ENCODE data around the gene CD7. TPM values are rescaled to one million over a fixed set of nuclear protein-coding genes. Genes with fewer than 3 reads are reported as not detected.

CD7 gene
- total and polyA plus RNA-seq, 9 donors = 0.22 to 1.4 (median 0.50) TPM

GRCh38 chr17:82302991-82303943 is 14.1 kb downstream of the CD7 start:
- 70% methylated on average over 22 of the region's 35 CpGs for WGBS (ENCODE audit: insufficient coverage)
- Histone ChIP-seq H3K4me3 (ENCODE audit: low read length) (no peak overlapping the region), H3K36me3 (ENCODE audit: control insufficient read depth, insufficient read depth, low read length) (no peaks in the 10 kb centered on the region), H3K27ac (ENCODE audit: low read length) (no peak overlapping the region), H3K9me3 (replicated peaks; ENCODE audit: control insufficient read depth, low read depth, low read length) (no peaks in the 10 kb centered on the region), H3K4me1 (ENCODE audit: control insufficient read depth, insufficient read depth, low read length) (peaks cover 31% of the 10 kb centered on the region), H3K27me3 (ENCODE audit: control insufficient read depth, insufficient read depth, low read length) (peaks cover 18% of the 10 kb centered on the region)
- DNase-seq = no peak

- Histone ChIP-seq H3K9me3 (replicated peaks; ENCODE audit: control insufficient read depth, low read depth, low read length) (no peaks in the 10 kb centered on the region), H3K4me3 (ENCODE audit: low read length) (no peak overlapping the region), H3K27ac (ENCODE audit: low read length) (no peak overlapping the region), H3K27me3 (ENCODE audit: control insufficient read depth, insufficient read depth, low read length) (peaks cover 16% of the 10 kb centered on the region), H3K4me1 (ENCODE audit: control insufficient read depth, insufficient read depth, low read length) (peaks cover 38% of the 10 kb centered on the region), H3K36me3 (ENCODE audit: control insufficient read depth, insufficient read depth, low read length) (no peaks in the 10 kb centered on the region)
- no peak for DNase-seq
- WGBS (ENCODE audit: insufficient coverage) = 40% methylated on average over 2 of the region's 15 CpGs
Observed at GRCh38 chr17:82302568-82302963, 14.8 kb downstream of the CD7 start.

DNA sequence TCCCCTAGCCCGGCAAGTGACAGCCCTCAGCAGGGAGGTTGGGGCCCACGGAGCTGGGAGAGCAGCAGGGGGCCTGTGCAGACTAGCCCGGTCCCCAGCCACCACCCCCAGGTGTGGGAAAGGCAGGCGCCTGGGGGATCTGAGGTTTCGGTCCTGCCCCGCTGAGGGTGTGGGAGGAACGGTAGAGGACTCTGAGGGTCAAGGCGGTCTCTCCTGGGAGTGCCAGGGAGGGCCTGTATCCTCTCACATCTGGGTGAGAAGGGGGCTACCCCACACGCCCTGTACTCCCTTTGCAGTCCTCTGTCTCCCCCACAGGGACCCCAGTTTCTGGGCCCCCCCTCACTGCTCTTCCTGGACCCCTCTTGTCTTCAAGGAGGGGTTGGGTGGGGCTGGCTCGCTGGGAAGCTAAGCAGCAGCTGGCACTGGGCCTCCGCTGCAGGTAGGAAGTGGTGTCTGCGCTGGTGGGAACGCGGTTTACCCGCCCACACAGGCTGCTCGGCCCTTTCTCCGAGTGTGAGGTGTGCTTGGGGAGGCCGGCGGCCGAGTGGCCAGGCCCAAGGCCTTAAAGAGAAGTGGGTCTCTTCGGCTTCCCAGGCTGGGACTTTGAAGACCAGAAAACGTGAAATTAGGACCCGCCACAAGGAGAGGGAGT is 15.4 kb downstream of the CD7 start:
- 67% methylated on average over 16 of the region's 23 CpGs for WGBS (ENCODE audit: insufficient coverage)
- Histone ChIP-seq H3K9me3 (replicated peaks; ENCODE audit: control insufficient read depth, low read depth, low read length) (no peaks in the 10 kb centered on the region), H3K27me3 (ENCODE audit: control insufficient read depth, insufficient read depth, low read length) (peaks cover 19% of the 10 kb centered on the region), H3K27ac (ENCODE audit: low read length) (no peak overlapping the region), H3K36me3 (ENCODE audit: control insufficient read depth, insufficient read depth, low read length) (no peaks in the 10 kb centered on the region), H3K4me3 (ENCODE audit: low read length) (no peak overlapping the region), H3K4me1 (ENCODE audit: control insufficient read depth, insufficient read depth, low read length) (peaks cover 44% of the 10 kb centered on the region)
- DNase-seq = no peak

GRCh38 chr17:82301300-82301915 is 16.0 kb downstream of the CD7 start:
- Histone ChIP-seq H3K9me3 (replicated peaks; ENCODE audit: control insufficient read depth, low read depth, low read length) (no peaks in the 10 kb centered on the region), H3K27ac (ENCODE audit: low read length) (no peak overlapping the region), H3K36me3 (ENCODE audit: control insufficient read depth, insufficient read depth, low read length) (no peaks in the 10 kb centered on the region), H3K4me3 (ENCODE audit: low read length) (no peak overlapping the region), H3K27me3 (ENCODE audit: control insufficient read depth, insufficient read depth, low read length) (peaks cover 21% of the 10 kb centered on the region), H3K4me1 (ENCODE audit: control insufficient read depth, insufficient read depth, low read length) (peaks cover 44% of the 10 kb centered on the region)
- no peak for DNase-seq
- WGBS (ENCODE audit: insufficient coverage) = 86% methylated on average over 12 of the region's 12 CpGs

DNA sequence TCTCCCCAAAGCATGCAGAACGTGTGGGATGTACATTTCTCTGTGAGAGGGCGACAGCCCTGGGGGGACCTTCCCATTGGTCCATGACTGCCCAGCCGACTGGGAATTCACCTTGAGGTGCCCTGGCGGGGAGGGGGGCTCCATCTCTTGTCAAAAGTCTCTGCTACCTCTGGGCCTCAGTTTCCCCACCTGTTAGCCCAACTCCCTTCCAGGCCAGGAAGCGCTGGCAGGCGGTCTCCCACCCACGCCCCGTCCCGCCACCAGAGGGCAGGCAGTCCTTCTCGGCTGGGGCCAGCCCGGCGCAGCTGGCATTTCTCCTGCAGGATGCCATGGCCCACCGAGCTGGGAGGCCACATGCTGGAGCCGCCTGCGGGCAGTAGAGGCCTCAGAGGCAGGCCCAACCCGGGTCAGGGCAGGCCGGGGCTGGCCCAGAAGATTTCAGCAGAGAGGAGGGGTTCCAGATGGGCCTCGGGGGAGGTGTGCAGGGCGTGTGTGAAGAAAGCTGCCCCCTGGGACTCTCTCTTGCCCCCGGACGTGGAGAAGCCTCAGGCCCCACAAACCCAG is 16.6 kb downstream of the CD7 start:
- no peaks in the 10 kb centered on the region for H3K9me3 ChIP-seq (replicated peaks; ENCODE audit: control insufficient read depth, low read depth, low read length)
- no peak overlapping the region for H3K4me3 ChIP-seq (ENCODE audit: low read length)
- H3K4me1 ChIP-seq (ENCODE audit: control insufficient read depth, insufficient read depth, low read length) = peaks cover 44% of the 10 kb centered on the region
- peaks cover 23% of the 10 kb centered on the region for H3K27me3 ChIP-seq (ENCODE audit: control insufficient read depth, insufficient read depth, low read length)
- H3K27ac ChIP-seq (ENCODE audit: low read length) = no peak overlapping the region
- peak; percentile 67 for DNase-seq
- 38% methylated on average over 21 of the region's 21 CpGs for WGBS (ENCODE audit: insufficient coverage)
- H3K36me3 ChIP-seq (ENCODE audit: control insufficient read depth, insufficient read depth, low read length) = no peaks in the 10 kb centered on the region

- WGBS (ENCODE audit: insufficient coverage) = 92% methylated on average over 8 of the region's 13 CpGs
- peaks cover 23% of the 10 kb centered on the region for H3K27me3 ChIP-seq (ENCODE audit: control insufficient read depth, insufficient read depth, low read length)
- H3K9me3 ChIP-seq (replicated peaks; ENCODE audit: control insufficient read depth, low read depth, low read length) = no peaks in the 10 kb centered on the region
- DNase-seq = no peak
- H3K4me3 ChIP-seq (ENCODE audit: low read length) = no peak overlapping the region
- H3K27ac ChIP-seq (ENCODE audit: low read length) = no peak overlapping the region
- H3K4me1 ChIP-seq (ENCODE audit: control insufficient read depth, insufficient read depth, low read length) = peaks cover 42% of the 10 kb centered on the region
- no peaks in the 10 kb centered on the region for H3K36me3 ChIP-seq (ENCODE audit: control insufficient read depth, insufficient read depth, low read length)
Observed at GRCh38 chr17:82300228-82300627, 17.2 kb downstream of the CD7 start.

DNA sequence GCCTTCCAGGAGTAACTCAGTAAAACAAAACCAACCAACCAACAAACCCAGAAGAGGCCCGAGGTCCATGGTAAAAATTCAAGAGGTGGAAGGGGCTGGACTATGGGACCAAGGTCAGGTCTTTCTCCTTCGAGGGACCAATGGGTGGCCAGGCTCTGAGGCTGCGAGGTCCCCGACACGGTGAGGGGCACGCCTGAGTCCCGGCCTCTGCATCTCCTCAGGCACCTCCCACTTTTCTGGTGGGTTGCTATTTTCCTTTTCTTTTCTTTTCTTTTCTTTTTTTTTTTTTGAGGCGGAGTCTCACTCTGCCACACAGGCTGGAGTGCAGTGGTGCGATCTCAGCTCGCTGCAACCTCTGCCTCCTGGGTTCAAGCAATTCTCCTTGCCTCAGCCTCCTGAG is 18.0 kb downstream of the CD7 start:
- Histone ChIP-seq H3K27me3 (ENCODE audit: control insufficient read depth, insufficient read depth, low read length) (peaks cover 23% of the 10 kb centered on the region), H3K27ac (ENCODE audit: low read length) (no peak overlapping the region), H3K4me1 (ENCODE audit: control insufficient read depth, insufficient read depth, low read length) (peaks cover 34% of the 10 kb centered on the region), H3K9me3 (replicated peaks; ENCODE audit: control insufficient read depth, low read depth, low read length) (no peaks in the 10 kb centered on the region), H3K36me3 (ENCODE audit: control insufficient read depth, insufficient read depth, low read length) (no peaks in the 10 kb centered on the region), H3K4me3 (ENCODE audit: low read length) (no peak overlapping the region)
- WGBS (ENCODE audit: insufficient coverage) = 100% methylated on average over 5 of the region's 10 CpGs
- DNase-seq = no peak

- H3K9me3 ChIP-seq (replicated peaks; ENCODE audit: control insufficient read depth, low read depth, low read length) = no peaks in the 10 kb centered on the region
- no peak for DNase-seq
- no peaks in the 10 kb centered on the region for H3K36me3 ChIP-seq (ENCODE audit: control insufficient read depth, insufficient read depth, low read length)
- peaks cover 32% of the 10 kb centered on the region for H3K4me1 ChIP-seq (ENCODE audit: control insufficient read depth, insufficient read depth, low read length)
- peak overlapping the region; percentile 82 for H3K27ac ChIP-seq (ENCODE audit: low read length)
- peaks cover 20% of the 10 kb centered on the region for H3K27me3 ChIP-seq (ENCODE audit: control insufficient read depth, insufficient read depth, low read length)
- WGBS (ENCODE audit: insufficient coverage) = 77% methylated on average over 22 of the region's 27 CpGs
- H3K4me3 ChIP-seq (ENCODE audit: low read length) = peak overlapping the region; percentile 21
Observed at GRCh38 chr17:82298538-82299421, 18.6 kb downstream of the CD7 start.

- WGBS (ENCODE audit: insufficient coverage) = 3% methylated on average over 14 of the region's 36 CpGs
- no peaks in the 10 kb centered on the region for H3K36me3 ChIP-seq (ENCODE audit: control insufficient read depth, insufficient read depth, low read length)
- peak overlapping the region; percentile 82 for H3K27ac ChIP-seq (ENCODE audit: low read length)
- peaks cover 14% of the 10 kb centered on the region for H3K27me3 ChIP-seq (ENCODE audit: control insufficient read depth, insufficient read depth, low read length)
- H3K9me3 ChIP-seq (replicated peaks; ENCODE audit: control insufficient read depth, low read depth, low read length) = no peaks in the 10 kb centered on the region
- DNase-seq = peak; percentile 90
- H3K4me1 ChIP-seq (ENCODE audit: control insufficient read depth, insufficient read depth, low read length) = peaks cover 36% of the 10 kb centered on the region
- H3K4me3 ChIP-seq (ENCODE audit: low read length) = peak overlapping the region; percentile 21
Observed at GRCh38 chr17:82297714-82298537, 19.5 kb downstream of the CD7 start.
